Renal cortex interstitium (tissue), 11 donors: Measurements from ENCODE around the gene SUSD3. TPM values are rescaled to one million over a fixed set of nuclear protein-coding genes. Genes with fewer than 3 reads are reported as not detected.
"Not testable (repeated sequence)": the region's sequence is repeated elsewhere in the genome, so short reads cannot be mapped to it uniquely, and the experiment has no call there.

Experiments used
- DNase-seq, 11 donors: peaks; one replicate each; pipeline ENCODE4 v3.0.0-alpha.2; 2013; ENCODE audit warnings: low read depth in 9 of 11, low spot score in 4 of 11; ENCODE audit errors: extremely low read depth in 1 of 11
- polyA plus RNA-seq, 3 donors: library from polyadenylated mRNA; unstranded; fragments of 120-200 nt; gene quantifications; one replicate each; pipeline ENCODE4 v1.2.1, GENCODE V29; 2013; ENCODE audit not compliant: insufficient read length in 3 of 3

Gene SUSD3
- polyA plus RNA-seq, 3 donors: 8.4 to 11.4 (median 8.7) TPM

- DNase-seq: no peak
Observed at GRCh38 chr9:93114984-93115335, 56.5 kb downstream of the SUSD3 start.

- DNase-seq: no peak
Observed at GRCh38 chr9:93115486-93116071, 57.1 kb downstream of the SUSD3 start.

- no peak for DNase-seq
Observed at GRCh38 chr9:93116072-93116961, 57.8 kb downstream of the SUSD3 start.

GRCh38 chr9:93117521-93117920 is 59.0 kb downstream of the SUSD3 start:
- DNase-seq: not testable (repeated sequence)

GRCh38 chr9:93117924-93118862 is 59.7 kb downstream of the SUSD3 start:
- no peak for DNase-seq

GRCh38 chr9:93118863-93119702 is 60.6 kb downstream of the SUSD3 start:
- DNase-seq: no peak

- no peak for DNase-seq
Observed at GRCh38 chr9:93119703-93119952, 61.1 kb downstream of the SUSD3 start.

- DNase-seq: no peak
Observed at GRCh38 chr9:93119953-93120845, 61.7 kb downstream of the SUSD3 start.

GRCh38 chr9:93120846-93121315 is 62.4 kb downstream of the SUSD3 start:
- DNase-seq: no peak

- no peak for DNase-seq
Observed at GRCh38 chr9:93121316-93122241, 63.1 kb downstream of the SUSD3 start.

GRCh38 chr9:93122721-93123221 is 64.3 kb downstream of the SUSD3 start:
- DNase-seq: no peak

- no peak for DNase-seq
Observed at GRCh38 chr9:93123561-93124283, 65.2 kb downstream of the SUSD3 start.

GRCh38 chr9:93124793-93125192 is 66.3 kb downstream of the SUSD3 start:
- no peak for DNase-seq

GRCh38 chr9:93125331-93125894 is 66.9 kb downstream of the SUSD3 start:
- DNase-seq: no peak

- DNase-seq: no peak
Observed at GRCh38 chr9:93126151-93126781, 67.8 kb downstream of the SUSD3 start.
